ENCODE measurements around the gene PPP4R3A.
"Not testable (repeated sequence)": the region's sequence is repeated elsewhere in the genome, so short reads cannot be mapped to it uniquely, and the experiment has no call there.

- not testable (repeated sequence) for TF ChIP-seq CTCF (conservative IDR thresholded peaks at IDR 0.05 in 1 of 2, IDR thresholded peaks at IDR 0.05 in 1 of 2; ENCODE audit: low read depth in 1 of 2, low read length in 2 of 2); EZH2 (IDR thresholded peaks at IDR 0.05; ENCODE audit: low read length, missing control alignments)
These were observed 81.2 kb downstream of the PPP4R3A start for GRCh38 chr14:91428931-91429330.
